GM18909 (cell line): ENCODE data around the gene PTDSS2.

Experiments
- ATAC-seq: cut with Tn5 transposase; IDR thresholded peaks from one replicate; pipeline ENCODE4 v1.9.1; 2021; ENCODE audit warnings: mild to moderate bottlenecking; ENCODE audit not compliant: unreplicated experiment, poor library complexity

Gene PTDSS2

GRCh38 chr11:537622-538430 is 87.7 kb downstream of the PTDSS2 start:
- no peak for ATAC-seq

GRCh38 chr11:538431-539051 is 88.5 kb downstream of the PTDSS2 start:
- ATAC-seq: no peak

GRCh38 chr11:539971-540481 is 89.9 kb downstream of the PTDSS2 start:
- ATAC-seq: no peak
